GM21390 (cell line): ENCODE data around the gene TMEM222.

Experiments
- ATAC-seq: cut with Tn5 transposase; IDR thresholded peaks from one replicate; pipeline ENCODE4 v1.9.1; 2021; ENCODE audit not compliant: unreplicated experiment

Gene TMEM222

DNA sequence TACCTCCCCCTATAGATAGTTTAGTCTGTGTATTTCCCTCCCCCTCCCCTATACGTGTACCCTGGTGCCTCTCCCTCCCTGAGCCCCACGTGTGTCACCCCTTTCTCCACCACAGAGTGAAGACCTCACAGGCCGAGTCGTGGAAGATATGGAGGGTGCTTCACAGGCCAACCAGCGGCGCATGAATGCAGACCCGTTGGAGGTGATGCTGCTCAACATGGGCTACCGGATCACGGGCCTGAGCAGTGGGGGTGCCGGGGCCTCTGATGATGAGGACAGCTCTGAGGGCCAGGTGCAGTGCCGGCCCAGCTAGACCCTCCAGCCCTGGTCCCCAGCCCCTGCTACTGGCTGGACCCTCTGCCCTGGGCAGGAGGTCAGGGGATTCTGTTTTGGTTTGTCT lies 15.9 kb upstream of the TMEM222 start:
- no peak for ATAC-seq

DNA sequence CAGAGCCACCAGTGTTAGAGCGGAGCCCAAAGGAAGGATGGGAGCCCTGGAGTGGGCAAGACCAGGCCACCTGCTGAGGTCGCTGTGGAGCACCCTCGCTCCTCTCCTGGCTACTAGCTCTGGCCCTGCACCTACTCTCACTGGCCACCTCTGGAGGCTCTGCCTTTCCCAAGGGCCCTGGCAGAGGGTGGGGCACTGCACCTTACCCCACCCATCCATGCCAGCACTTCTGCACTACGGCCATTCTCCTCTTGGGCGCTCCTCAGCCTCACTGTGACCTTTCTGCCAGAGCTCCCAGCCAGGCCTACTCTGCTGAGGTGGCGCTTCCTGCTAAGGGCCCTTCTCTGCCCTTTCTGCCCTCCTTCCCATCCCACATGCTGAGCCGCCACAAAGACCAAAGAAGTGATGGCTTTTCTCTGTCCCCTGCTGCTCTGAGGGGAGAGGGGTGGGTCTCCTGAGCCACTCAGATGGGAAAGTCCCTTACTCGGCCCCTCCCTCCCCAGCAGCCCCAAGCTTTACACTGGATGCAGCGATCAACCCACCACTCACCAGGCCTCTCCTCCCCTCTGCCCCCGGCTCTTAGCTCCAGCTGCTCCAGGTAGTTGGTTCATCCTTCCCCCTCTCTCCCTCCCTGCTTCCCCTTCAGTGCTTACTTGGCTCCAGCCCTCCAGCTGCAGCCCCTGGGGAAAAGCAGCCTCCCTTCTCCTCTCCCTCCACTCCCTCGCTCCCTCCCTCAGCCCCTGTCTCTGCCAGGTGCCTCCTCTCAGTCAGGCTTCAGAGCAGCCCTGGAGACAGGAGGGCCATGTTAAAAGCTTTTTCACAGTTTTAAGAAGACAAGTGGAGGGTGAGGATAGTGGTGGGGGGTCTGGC lies 14.8 kb upstream of the TMEM222 start:
- ATAC-seq, result no peak

DNA sequence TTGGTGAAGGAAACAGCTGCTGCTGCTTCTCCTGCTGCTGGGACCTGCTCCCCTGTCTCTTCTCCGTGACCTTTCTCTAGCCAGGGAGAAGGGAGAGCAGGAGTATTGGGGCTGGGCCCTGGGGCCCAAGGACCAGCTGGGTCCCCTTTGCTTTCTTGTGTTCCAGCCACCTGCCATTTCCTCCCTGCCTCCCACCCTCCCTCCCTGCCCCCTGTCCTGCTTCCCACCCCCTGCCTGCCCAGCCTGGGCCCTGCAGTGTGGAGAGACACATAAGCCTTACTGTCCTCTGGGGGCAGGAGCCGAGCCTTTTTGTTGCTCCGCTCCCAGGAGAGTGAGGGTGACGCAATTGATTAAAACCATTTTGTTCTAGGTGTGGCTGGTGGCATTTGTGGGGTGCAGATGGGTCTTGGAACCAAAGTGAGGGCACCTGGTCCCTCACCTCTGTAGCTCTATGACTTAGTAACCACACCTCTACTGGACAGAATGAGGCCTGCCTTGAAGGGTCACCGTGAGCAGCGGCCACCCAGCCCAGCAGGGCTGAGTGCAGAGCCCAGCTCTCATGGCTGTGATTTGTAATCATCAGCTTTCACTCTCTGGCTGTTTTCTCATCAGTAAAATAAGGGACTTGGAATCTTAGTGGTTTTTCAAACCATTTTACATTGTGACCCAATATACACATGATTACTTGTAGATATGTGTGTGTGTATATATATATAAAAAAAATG lies 13.9 kb upstream of the TMEM222 start:
- ATAC-seq, result no peak

DNA sequence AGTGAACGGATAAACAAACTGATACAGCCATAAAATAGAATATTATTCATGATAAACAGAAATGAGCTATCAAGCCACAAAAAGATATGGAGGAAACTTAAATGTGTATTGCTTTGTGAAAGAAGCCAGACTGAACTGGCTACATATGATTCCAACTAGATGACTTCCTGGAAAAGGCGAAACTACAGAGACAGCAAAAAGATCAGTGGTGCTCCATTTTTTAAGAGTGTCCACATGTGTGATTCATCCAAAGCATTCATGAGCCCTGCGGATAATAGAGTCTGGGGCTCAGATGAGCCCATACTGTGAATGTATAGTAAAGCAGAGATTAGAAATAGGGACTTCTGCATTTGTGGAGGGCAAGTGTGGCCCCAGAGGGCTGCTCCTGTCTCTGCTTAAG lies 7.8 kb upstream of the TMEM222 start:
- no peak for ATAC-seq

DNA sequence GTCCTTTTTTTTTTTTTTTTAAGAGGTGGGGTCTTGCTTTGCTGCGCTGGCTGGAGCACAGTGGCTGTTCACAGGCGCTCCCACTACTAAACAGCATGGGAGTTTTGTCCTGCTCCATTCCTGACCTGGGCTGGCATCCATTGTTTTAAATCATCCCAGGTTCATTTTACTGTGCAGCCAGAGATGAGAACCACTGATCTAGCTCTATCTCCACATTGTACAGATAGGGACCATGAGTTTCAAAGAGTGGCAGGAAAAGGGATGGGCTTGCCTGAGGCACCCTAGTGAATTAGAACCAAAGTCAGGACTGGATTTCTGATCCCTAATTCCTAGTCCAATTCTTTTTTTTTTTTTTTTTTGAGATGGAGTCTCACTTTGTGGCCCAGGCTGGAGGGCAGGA lies 7.2 kb upstream of the TMEM222 start:
- no peak for ATAC-seq

DNA sequence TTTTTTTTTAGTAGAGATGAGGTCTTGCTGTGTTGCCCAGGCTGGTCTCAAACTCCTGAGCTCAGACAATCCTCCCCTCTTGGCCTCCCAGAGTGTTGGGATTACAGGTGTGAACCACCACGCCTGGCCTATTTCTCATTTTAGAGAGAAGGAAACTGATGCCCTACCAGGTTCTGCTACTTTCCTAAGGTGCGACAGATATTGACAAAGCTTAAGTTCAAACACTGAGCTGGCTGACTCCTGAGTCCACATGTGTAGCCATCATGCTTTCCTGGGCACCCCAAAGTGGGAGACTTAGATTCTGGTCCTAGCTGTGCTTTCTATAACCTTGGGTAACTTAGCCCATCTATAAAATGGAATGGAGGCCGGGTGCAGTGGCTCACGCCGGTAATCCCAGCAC lies 5.1 kb upstream of the TMEM222 start:
- no peak for ATAC-seq

DNA sequence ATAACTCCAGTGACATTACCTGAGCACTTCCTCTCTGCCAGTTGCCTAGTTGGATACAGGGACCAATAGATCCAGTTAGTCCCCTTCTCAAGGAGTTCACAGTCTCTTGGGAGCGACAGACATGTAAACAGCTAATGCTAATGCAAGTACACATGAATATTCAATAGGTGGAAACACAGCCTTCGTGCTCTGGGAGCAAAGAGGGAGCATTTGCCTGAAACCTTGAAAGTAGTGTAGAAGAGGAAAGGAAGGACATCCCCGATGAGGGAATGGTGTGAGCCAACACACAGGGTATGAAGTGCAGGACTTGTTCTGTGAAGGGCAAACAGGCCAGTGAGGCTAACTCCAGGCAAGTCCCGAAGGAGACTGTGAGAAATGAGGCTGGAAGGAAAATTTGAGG lies 3.8 kb upstream of the TMEM222 start:
- ATAC-seq, result no peak

DNA sequence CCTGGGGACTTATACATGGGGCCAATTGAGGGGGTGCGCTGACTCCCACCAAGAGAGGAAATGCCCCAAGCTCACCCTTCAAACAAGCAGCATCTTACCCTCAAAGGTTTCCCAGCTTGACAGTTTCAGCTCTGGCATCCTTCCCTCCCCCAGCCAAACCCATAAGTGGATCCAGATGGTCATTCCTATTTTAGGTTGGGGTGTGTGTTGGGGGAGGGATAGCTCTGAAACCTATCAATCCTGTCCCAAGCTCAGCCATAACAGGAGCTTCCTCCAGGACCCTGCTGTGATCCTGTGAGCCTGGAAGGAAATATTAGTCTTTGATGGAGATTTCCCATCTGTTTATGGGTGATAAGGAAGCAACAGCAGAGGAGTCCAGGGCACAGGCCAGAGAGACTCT lies 3.4 kb upstream of the TMEM222 start:
- no peak for ATAC-seq

DNA sequence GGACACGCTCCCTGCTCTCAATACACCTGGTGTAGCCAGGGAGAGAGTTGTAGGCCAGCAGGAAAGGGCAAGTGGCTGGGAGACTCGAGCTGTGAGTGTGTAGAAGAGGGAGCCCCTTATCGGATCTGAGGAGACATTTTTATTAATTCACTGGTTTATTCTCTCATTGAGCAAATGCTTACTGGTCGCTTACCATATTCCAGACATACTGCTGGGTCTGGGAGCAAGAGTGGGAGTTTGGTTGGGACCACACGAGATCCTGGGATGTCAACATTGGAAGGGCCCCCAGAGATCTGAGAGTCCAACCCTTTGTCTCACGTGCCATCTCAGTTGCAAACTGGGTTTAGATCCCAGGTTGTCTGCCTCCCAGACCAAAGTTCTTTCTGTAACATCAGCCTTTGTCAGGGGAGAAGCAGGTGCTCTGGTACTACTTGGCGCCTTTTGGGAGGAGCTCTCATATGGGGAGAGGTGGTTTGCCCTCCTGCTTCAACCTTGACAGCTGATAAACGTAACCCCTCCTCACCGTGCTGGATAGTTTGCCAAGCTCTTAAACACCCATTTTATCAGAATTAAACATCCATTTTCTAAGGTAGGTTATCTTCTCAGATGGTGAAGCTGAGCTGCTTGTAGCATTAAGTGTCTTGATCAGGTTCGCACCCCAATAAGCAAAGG lies 742 bp downstream of the TMEM222 start:
- ATAC-seq, result no peak

DNA sequence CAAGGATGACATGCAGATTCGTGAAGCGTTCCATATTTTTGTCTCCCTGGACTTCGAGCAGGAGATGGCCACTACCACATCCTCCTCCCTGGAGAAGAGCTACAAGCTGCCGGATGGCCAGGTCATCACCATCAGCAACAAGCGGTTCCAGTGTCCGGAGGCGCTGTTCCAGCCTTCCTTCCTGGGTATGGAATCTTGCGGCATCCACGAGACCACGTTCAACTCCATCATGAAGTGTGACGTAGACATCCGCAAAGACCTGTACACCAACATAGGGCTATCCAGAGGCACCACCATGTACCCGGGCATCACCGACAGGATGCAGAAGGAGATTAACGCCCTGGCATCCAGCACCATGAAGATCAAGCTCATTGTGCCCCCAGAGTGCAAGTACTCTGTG lies 3.3 kb downstream of the TMEM222 start:
- ATAC-seq, result no peak

DNA sequence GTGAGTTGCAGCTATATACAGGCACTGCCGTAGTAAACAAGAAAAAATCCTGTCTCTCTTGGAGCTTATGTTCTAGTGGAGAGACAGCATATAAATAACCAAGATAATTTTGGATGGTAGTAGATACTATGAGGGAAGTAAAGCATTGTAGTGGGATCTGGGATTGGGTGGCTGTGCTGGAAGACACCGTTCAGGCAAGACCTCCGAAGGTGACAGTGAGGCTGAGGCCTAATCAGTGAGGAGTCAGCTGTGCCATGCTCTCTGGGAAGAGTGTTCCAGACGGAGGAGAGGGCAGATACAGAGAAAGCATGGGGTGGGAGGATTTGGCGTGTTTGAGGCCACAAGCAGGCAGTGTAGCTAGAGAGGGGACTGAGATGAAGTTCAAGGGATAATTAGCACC lies 6.0 kb downstream of the TMEM222 start:
- no peak for ATAC-seq

DNA sequence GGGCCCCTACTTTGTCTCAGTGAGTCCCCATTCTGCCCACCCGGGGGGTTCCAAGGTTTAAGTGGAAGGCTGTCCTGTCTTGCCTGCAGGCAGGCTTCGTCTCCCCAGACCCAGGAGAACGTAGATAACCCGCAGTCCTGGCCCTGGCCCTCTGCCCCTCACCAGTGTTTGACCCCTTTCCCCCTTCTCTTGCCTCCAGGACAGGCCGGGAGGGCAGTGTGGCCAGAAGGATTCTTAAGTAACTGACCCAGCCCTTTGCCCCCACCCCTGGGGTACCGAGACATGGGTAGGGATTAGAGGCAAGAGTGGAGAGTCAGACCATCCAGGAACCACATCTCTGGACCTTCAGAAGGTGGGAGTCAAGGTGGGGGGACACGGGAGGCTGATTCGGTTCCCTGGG lies 8.8 kb downstream of the TMEM222 start:
- ATAC-seq, result no peak

DNA sequence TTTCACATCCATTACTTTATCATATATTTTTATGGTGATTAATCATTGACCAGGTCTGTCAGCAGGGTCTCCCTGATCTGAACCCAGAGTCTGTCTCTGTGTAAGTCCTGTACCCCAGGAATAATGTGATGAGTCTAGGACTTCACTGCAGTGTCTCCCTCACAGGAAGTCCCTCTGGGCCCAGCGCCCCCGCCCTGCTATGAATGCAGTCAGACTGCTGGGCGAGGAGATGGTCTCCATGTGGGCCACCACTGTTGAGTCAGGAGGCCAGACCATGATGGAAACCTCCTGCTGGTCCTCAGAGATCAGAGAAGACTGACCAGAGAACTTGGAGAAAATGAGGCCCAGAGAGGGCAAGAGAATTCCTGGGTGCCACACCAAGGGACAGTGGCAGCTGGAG lies 9.5 kb downstream of the TMEM222 start:
- ATAC-seq, result no peak

DNA sequence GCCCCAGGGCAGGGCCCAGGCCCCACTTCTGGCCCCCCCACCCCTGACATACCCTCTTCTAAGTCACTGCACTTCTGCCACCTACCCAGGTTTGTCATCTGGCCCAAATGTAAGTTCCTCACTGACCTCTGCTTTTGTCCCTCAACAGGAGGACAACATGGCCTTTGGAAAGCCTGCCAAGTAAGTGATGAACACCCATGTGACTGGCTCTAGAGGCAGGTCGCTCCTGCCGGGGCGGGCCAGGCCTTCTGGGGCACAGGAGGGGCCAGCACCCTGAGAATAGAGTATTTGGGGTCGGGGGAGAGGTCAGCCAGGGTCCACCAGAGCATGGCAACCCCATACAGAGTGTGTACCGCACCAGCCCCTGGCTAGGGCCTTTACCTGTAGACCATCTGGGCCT lies 10.0 kb downstream of the TMEM222 start:
- no peak for ATAC-seq

DNA sequence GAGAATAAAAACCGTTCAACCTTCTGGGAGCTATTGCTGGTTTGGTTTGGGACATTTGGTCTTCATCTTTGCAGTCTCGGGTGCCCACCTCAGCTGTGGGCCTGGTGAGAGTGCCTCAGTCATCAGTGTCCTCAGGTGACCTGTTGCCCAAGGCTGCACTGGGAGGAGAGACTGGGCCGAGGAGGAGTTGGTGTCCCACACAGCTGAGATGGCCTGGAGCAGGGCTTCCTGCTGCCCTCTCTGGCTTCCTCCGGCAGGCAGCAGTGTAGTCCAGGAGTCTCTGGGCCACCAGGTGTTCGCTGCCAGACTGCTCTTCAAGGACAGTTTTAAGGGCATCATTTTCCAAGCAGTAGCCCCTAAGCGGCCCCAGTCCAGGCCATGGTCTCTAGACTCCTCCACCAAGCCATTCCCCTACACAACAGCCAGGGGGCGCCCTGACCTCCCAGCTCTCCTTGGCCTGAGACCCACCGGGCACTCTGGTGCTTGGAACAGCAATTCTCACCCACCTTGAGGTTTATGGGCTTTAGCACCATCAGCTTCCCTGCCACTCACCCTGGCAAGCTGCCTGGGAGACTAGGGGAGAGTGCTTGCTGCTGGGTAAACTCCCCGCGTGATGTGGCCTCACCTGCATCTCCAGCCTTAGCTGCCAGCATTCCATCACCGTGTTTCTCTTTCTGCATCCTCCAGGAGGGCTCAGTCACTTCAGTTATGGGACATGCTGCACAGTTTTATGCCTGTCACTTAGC lies 10.7 kb downstream of the TMEM222 start:
- no peak for ATAC-seq

DNA sequence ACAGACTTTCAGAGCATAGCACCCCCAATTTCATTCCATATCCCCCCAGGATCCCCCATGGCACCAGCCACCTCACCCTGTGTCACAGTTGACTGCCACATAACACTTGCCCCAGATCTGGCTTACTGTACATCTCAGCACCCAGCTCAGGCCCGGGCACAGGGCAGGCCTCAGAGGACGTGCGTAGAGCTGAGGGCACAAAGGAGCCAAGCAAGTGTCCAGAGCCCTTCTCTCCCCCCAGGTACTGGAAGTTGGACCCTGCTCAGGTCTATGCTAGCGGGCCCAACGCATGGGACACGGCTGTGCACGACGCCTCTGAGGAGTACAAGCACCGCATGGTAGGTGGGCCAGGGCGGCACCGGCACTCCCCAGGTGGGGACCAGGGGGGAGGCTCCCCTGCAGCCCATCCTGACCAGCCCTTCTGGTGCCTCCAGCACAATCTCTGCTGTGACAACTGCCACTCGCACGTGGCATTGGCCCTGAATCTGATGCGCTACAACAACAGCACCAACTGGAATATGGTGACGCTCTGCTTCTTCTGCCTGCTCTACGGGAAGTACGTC lies 11.8 kb downstream of the TMEM222 start:
- ATAC-seq, result no peak

DNA sequence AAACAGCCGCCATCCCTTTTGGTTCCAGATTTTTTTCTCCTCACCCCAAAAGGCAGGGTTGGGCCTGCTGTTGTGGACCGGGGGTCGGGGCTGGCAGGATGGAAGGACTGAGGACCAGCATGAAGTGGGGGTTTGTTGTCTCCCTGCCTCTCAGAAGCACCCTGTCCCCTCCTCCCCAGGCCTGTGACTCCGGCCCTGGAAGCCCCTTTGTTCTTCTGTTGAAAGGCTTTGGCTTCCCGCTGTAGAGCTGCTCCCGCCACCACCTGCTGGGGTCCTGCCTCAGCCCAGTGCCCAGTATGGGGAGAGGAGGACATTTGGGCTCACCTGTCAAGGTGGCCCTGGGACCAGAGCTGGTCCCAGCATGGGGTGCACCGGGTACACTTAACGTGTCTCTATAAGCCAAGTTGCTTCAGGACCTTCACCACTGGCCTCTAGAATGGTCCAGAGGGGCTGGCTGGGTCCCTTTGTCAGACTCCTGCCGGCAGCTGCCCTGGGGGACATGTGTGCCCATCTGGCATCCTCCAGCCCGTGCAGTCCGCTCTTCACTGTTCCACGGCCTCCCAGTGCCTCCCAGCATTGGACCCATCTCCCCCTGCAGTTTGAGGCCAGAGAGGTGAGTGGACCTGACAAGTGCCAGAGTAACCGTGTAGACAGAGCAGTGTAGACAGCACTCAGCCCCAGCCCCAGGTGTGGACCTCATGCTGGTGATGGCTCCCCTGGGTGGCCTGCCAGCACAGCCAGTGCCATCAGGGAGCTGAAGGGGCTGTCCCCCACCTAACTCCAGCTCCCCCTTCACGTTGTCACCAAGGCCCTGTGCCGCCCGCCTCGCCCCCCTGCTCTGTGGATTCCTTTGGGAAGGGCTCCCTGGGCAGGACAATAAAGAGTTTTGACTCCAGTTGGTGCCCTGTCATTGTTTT lies 13.8 kb downstream of the TMEM222 start:
- no peak for ATAC-seq

DNA sequence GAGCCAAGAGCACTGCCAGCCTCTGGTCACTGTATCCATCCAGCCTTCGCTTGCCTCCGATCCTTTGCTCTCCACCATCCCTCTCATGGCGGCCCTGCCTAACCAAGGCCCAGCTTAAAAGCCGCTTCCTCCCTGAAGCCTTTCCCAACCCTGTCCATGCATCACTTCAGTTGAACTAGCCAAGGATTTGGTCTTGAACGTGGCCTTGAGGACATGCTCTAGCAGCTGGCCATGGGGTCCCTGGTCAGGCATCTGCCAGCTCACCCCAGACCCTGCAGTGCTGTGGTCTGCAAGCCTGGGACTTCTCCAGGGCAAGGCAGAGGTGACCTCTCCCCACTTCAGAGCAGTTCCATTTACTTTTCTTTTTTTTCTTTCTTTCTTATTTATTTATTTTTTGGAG lies 14.8 kb downstream of the TMEM222 start:
- ATAC-seq, result no peak

DNA sequence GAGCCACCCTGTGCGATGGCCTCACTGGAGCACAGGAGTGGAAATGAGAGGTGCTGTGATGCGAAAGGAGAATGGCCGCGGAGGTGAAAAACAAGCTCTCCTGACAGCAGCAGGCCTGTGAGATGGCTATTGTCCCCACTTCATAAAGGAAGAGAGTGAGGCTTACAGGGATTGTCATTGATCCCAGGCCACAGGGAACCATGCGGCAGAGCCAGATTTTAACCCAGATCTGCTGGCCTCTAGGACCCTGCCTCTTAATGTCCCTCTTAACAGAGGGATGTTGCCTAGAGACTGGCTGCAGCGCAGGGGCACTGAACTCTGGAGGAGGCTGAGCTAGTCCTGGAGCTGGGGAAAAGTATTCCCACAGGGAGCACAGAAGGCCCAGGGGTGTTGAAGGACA lies 16.8 kb downstream of the TMEM222 start:
- ATAC-seq, result no peak

DNA sequence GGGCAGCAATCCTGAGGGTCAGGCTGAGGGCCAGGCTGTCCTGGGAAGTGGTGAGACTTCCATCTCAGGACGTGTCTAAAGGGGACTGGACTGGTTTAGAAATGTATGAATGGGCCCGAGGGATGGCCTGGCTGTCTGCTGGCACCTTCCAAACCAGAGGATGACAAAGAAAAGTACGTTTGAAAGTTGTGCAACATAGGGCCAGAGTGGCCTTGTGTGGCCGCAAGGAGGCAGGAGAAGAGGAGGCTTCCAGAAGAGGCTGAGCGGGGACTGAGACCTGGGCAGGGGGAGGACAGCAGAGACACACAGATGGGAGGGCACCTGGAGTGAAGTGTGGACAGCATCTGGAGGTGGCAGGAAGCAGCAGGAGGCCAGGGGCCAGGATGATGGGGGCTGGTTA lies 17.2 kb downstream of the TMEM222 start:
- no peak for ATAC-seq
